Psoas muscle (tissue), 8 donors: ENCODE measurements around the gene RBM19. TPM values are rescaled to one million over a fixed set of nuclear protein-coding genes. Genes with fewer than 3 reads are reported as not detected.

ENCODE experiments used
- ATAC-seq, 4 donors: fragments of 200-7000 bp; cut with Tn5 transposase; one replicate each; pipeline ENCODE4 v1.9.1; 2020; ENCODE audit warnings: moderate library complexity in 3 of 4, mild to moderate bottlenecking in 2 of 4
- DNase-seq, 2 donors: peaks; one replicate each; pipeline ENCODE4 v3.0.0-alpha.2; 2020
- H3K27ac ChIP-seq: fragments of 200-600 bp; one replicate; pipeline ENCODE4 v1.8.0; 2022
- H3K27me3 ChIP-seq, 3 donors: fragments of 200-600 bp in 1 of 3; one replicate each; pipeline versions ENCODE4 v1.6.1 to v1.8.0; 2013 to 2022; ENCODE audit warnings: low read length in 2 of 3, mild to moderate bottlenecking in 2 of 3, moderate library complexity in 1 of 3; ENCODE audit not compliant: insufficient read depth in 3 of 3
- H3K36me3 ChIP-seq, 2 donors: fragments of 200-600 bp in 1 of 2; one replicate each; pipeline versions ENCODE4 v1.6.1 to v1.8.0; 2013 to 2022; ENCODE audit warnings: low read depth in 1 of 2, mild to moderate bottlenecking in 1 of 2, moderate library complexity in 1 of 2; ENCODE audit not compliant: insufficient read depth in 1 of 2
- H3K4me1 ChIP-seq: fragments of 200-600 bp; one replicate; pipeline ENCODE4 v1.8.0; 2022
- H3K4me3 ChIP-seq: fragments of 200-600 bp; one replicate; pipeline ENCODE4 v1.8.0; 2022; ENCODE audit warnings: mild to moderate bottlenecking
- H3K9me3 ChIP-seq: fragments of 200-600 bp; one replicate; pipeline ENCODE4 v1.8.0; 2022
- CTCF ChIP-seq: fragments of 200-600 bp; IDR thresholded peaks from one replicate; pipeline ENCODE4 v1.8.0; 2022; ENCODE audit warnings: antibody characterized with exemption
- WGBS, 3 donors: extraction: QIAGEN DNeasy Blood & Tissue Kit; methylation state at CpG; one replicate each; pipeline versions ENCODE4 v1.1.6 to v1.1.7; 2013; 5-methylcytosine and 5-hydroxymethylcytosine counted together
- intact Hi-C, 2 donors: fragments of 100-400 bp; cut with DNase I; formaldehyde crosslinking; loops; one replicate each; pipeline versions ENCODE4 v1.11.0 to v1.14.2; 2022
- polyA plus RNA-seq, 3 donors: library from polyadenylated mRNA; stranded (reverse); fragments of 200-250 nt; gene quantifications; one replicate each; pipeline ENCODE4 v1.2.3, GENCODE V29; 2013
- total RNA-seq, 4 donors: library from RNA; stranded (reverse); fragmentation: NEBNext Ultra II Directional in 2 of 4; extraction: Animal tissue kit (Norgen Biotek cat#: 25700) in 2 of 4; gene quantifications; one replicate each; pipeline versions ENCODE4 v1.2.1 to v1.2.4, GENCODE V29; 2021 to 2023
- donor health status: healthy with polysubstance abuse.
- donor health status: DM: no; HTN: no; CAD: no; lungs with moderate emphysema.
- donor health status: Bipolar disorder and iron deficiency.
- donor health status: healthy.
- donor health status: DM: yes; HTN: yes; CAD: no.
- donor health status: DM: no; HTN: no; CAD: no.
- donor health status: DM: no; HTN: no; CAD: no.
- donor health status: DM: yes; HTN: yes; CAD: no.

Gene RBM19
- total and polyA plus RNA-seq, 7 donors: 14.2 to 59.4 (median 25.7) TPM

GRCh38 chr12:113988976-113989375 is 22.9 kb upstream of the RBM19 start:
- no peak for TF ChIP-seq CTCF
- intact Hi-C loops: no loop called here

GRCh38 chr12:113988064-113988451 is 21.9 kb upstream of the RBM19 start:
- Histone ChIP-seq H3K9me3 (no peaks in the 10 kb centered on the region), H3K27ac (no peak overlapping the region), H3K4me3 (no peak overlapping the region), H3K36me3 (no peaks in the 10 kb centered on the region), H3K4me1 (no peaks in the 10 kb centered on the region), H3K27me3 (peaks cover 0 to 19% (median 2%) of the 10 kb centered on the region in 3 donors)
- TF ChIP-seq CTCF: no peak
- DNase-seq: no peak
- intact Hi-C loops: no loop called here
- no peak for ATAC-seq
- WGBS, 3 donors: 88 to 93% (median 88%) methylated on average over 4 of the region's 4 CpGs

More at GRCh38 chr12:113988976-113989375, 22.9 kb upstream of the RBM19 start:
- H3K4me1 ChIP-seq: no peaks in the 10 kb centered on the region
- peaks cover 0 to 25% (median 2%) of the 10 kb centered on the region in 3 donors for H3K27me3 ChIP-seq
- WGBS, 3 donors: 65 to 73% (median 72%) methylated on average over 4 of the region's 4 CpGs
- no peak overlapping the region for H3K27ac ChIP-seq
- no peaks in the 10 kb centered on the region for H3K36me3 ChIP-seq
- ATAC-seq: no peak
- H3K9me3 ChIP-seq: no peaks in the 10 kb centered on the region
- DNase-seq: no peak
- no peak overlapping the region for H3K4me3 ChIP-seq

- TF ChIP-seq CTCF: no peak
- WGBS, 3 donors: 58 to 72% (median 67%) methylated on average over 6 of the region's 6 CpGs
- no peaks in the 10 kb centered on the region for H3K36me3 ChIP-seq
- peaks cover 0 to 13% (median 2%) of the 10 kb centered on the region in 3 donors for H3K27me3 ChIP-seq
- DNase-seq (no peak), ATAC-seq (no peak)
- H3K4me1 ChIP-seq: no peaks in the 10 kb centered on the region
- no peak overlapping the region for H3K4me3 ChIP-seq
- intact Hi-C loops: no loop called here
- no peak overlapping the region for H3K27ac ChIP-seq
- no peaks in the 10 kb centered on the region for H3K9me3 ChIP-seq
These were observed 21.3 kb upstream of the RBM19 start for GRCh38 chr12:113987261-113988063.

GRCh38 chr12:113984464-113984863 is 18.3 kb upstream of the RBM19 start:
- Histone ChIP-seq H3K27me3 (peaks cover 0 to 7% (median 0%) of the 10 kb centered on the region in 3 donors), H3K4me3 (no peak overlapping the region), H3K27ac (no peak overlapping the region), H3K36me3 (no peaks in the 10 kb centered on the region), H3K4me1 (no peaks in the 10 kb centered on the region), H3K9me3 (no peaks in the 10 kb centered on the region)
- no peak for DNase-seq
- ATAC-seq: no peak
- intact Hi-C loops: loop anchor here (5.0 kb wide), 1 partner anchor 523 kb away; no protein-coding TSS in a partner anchor
- 75 to 83% (median 78%) methylated on average over 4 of the region's 4 CpGs for WGBS, 3 donors
- no peak for TF ChIP-seq CTCF
